ENCODE measurements around the gene PCDHGB6. TPM values are rescaled to one million over a fixed set of nuclear protein-coding genes. Genes with fewer than 3 reads are reported as not detected.

PCDHGB6 gene
- total RNA-seq, 1 experiment from 2014 or later, result 6.0 TPM

DNA sequence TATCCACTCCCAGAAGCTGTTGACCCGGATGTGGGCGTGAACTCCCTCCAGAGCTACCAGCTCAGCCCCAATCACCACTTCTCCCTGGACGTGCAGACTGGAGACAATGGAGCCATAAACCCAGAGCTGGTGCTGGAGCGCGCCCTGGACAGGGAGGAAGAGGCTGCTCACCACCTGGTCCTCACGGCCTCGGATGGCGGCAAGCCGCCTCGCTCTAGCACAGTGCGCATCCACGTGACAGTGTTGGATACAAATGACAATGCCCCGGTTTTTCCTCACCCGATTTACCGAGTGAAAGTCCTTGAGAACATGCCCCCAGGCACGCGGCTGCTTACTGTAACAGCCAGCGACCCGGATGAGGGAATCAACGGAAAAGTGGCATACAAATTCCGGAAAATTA, 14.6 kb upstream of the PCDHGB6 start:
- Mint-ChIP-seq H3K4me1 (0 out of 2 replicates have a peak, but pooled peaks cover 3% of the 10 kb centered on the region), H3K27ac (no peak overlapping the region), H3K4me3 (no peak overlapping the region), H3K27me3 (ENCODE audit: low read depth) (peaks cover 21% of the 10 kb centered on the region), H3K36me3 (peaks cover 76% of the 10 kb centered on the region), H3K9me3 (peaks cover 66% of the 10 kb centered on the region)
- TF ChIP-seq RELA (CRISPR knock-in tag; IDR thresholded peaks at IDR 0.05; ENCODE audit: borderline replicate concordance) (no peak), ZNF263 (CRISPR knock-in tag; IDR thresholded peaks at IDR 0.05; ENCODE audit: low read depth) (no peak), RORB (CRISPR knock-in tag; IDR thresholded peaks at IDR 0.05) (no peak), ZNF423 (CRISPR knock-in tag; IDR thresholded peaks at IDR 0.05) (no peak), ATF1 (CRISPR knock-in tag; IDR thresholded peaks at IDR 0.05) (no peak), JUN (CRISPR knock-in tag; IDR thresholded peaks at IDR 0.05) (no peak), GRHL2 (CRISPR knock-in tag; IDR thresholded peaks at IDR 0.05; ENCODE audit: insufficient replicate concordance, severe bottlenecking) (no peak), JAZF1 (CRISPR knock-in tag; IDR thresholded peaks at IDR 0.05) (no peak), NFYB (CRISPR knock-in tag; conservative IDR thresholded peaks at IDR 0.05; ENCODE audit: low read depth) (no peak), ZNF396 (CRISPR knock-in tag; IDR thresholded peaks at IDR 0.05; ENCODE audit: borderline replicate concordance) (no peak), SMAD3 (CRISPR knock-in tag; IDR thresholded peaks at IDR 0.05; ENCODE audit: borderline replicate concordance) (no peak)
- TF ChIP-seq, protein P1, sequence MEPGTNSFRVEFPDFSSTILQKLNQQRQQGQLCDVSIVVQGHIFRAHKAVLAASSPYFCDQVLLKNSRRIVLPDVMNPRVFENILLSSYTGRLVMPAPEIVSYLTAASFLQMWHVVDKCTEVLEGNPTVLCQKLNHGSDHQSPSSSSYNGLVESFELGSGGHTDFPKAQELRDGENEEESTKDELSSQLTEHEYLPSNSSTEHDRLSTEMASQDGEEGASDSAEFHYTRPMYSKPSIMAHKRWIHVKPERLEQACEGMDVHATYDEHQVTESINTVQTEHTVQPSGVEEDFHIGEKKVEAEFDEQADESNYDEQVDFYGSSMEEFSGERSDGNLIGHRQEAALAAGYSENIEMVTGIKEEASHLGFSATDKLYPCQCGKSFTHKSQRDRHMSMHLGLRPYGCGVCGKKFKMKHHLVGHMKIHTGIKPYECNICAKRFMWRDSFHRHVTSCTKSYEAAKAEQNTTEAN (CRISPR knock-in tag; IDR thresholded peaks at IDR 0.05), result no peak
- TF ChIP-seq, protein P2, sequence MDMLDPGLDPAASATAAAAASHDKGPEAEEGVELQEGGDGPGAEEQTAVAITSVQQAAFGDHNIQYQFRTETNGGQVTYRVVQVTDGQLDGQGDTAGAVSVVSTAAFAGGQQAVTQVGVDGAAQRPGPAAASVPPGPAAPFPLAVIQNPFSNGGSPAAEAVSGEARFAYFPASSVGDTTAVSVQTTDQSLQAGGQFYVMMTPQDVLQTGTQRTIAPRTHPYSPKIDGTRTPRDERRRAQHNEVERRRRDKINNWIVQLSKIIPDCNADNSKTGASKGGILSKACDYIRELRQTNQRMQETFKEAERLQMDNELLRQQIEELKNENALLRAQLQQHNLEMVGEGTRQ (CRISPR knock-in tag; IDR thresholded peaks at IDR 0.05), result no peak
- TF ChIP-seq, protein P3, sequence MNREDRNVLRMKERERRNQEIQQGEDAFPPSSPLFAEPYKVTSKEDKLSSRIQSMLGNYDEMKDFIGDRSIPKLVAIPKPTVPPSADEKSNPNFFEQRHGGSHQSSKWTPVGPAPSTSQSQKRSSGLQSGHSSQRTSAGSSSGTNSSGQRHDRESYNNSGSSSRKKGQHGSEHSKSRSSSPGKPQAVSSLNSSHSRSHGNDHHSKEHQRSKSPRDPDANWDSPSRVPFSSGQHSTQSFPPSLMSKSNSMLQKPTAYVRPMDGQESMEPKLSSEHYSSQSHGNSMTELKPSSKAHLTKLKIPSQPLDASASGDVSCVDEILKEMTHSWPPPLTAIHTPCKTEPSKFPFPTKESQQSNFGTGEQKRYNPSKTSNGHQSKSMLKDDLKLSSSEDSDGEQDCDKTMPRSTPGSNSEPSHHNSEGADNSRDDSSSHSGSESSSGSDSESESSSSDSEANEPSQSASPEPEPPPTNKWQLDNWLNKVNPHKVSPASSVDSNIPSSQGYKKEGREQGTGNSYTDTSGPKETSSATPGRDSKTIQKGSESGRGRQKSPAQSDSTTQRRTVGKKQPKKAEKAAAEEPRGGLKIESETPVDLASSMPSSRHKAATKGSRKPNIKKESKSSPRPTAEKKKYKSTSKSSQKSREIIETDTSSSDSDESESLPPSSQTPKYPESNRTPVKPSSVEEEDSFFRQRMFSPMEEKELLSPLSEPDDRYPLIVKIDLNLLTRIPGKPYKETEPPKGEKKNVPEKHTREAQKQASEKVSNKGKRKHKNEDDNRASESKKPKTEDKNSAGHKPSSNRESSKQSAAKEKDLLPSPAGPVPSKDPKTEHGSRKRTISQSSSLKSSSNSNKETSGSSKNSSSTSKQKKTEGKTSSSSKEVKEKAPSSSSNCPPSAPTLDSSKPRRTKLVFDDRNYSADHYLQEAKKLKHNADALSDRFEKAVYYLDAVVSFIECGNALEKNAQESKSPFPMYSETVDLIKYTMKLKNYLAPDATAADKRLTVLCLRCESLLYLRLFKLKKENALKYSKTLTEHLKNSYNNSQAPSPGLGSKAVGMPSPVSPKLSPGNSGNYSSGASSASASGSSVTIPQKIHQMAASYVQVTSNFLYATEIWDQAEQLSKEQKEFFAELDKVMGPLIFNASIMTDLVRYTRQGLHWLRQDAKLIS (CRISPR knock-in tag; IDR thresholded peaks at IDR 0.05; ENCODE audit: borderline replicate concordance), result no peak
- TF ChIP-seq, protein P4, sequence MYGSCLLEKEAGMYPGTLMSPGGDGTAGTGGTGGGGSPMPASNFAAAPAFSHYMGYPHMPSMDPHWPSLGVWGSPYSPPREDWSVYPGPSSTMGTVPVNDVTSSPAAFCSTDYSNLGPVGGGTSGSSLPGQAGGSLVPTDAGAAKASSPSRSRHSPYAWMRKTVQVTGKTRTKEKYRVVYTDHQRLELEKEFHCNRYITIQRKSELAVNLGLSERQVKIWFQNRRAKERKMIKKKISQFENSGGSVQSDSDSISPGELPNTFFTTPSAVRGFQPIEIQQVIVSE (CRISPR knock-in tag; IDR thresholded peaks at IDR 0.05; ENCODE audit: borderline replicate concordance), result no peak
- TF ChIP-seq, protein P5, sequence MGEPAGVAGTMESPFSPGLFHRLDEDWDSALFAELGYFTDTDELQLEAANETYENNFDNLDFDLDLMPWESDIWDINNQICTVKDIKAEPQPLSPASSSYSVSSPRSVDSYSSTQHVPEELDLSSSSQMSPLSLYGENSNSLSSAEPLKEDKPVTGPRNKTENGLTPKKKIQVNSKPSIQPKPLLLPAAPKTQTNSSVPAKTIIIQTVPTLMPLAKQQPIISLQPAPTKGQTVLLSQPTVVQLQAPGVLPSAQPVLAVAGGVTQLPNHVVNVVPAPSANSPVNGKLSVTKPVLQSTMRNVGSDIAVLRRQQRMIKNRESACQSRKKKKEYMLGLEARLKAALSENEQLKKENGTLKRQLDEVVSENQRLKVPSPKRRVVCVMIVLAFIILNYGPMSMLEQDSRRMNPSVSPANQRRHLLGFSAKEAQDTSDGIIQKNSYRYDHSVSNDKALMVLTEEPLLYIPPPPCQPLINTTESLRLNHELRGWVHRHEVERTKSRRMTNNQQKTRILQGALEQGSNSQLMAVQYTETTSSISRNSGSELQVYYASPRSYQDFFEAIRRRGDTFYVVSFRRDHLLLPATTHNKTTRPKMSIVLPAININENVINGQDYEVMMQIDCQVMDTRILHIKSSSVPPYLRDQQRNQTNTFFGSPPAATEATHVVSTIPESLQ (CRISPR knock-in tag; IDR thresholded peaks at IDR 0.05), result no peak
- TF ChIP-seq, protein P6, sequence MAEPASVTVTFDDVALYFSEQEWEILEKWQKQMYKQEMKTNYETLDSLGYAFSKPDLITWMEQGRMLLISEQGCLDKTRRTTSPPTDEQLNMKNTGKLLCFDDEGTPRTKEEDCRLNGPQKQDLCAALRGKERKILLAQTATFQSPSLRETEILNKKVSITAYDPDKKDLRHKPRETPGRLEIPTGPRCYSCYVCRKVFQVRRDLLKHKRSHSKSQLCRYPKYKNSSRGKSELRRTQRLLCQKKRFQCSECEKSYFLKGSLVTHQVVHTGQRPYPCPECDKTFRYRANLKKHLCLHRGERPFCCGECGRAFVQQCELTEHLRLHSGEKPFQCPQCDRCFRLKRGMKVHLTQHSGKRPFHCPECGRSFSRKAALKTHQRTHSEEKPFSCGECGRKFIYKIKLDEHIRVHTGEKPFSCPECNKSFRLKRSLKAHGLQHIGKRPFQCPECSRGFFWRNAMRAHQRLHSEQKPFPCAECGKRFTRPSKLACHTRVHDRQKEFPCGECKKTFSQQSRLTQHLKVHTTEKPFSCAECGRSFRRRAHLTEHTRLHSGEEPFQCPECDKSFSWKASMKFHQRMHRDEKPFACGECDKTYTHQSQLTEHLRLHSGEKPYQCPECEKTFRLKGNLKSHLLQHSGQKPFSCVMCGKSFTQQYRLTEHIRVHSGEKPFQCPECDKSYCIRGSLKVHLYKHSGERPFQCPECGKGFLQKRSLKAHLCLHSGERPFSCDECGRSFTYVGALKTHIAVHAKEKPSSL (CRISPR knock-in tag; conservative IDR thresholded peaks at IDR 0.05), result no peak
- TF ChIP-seq, protein P7, sequence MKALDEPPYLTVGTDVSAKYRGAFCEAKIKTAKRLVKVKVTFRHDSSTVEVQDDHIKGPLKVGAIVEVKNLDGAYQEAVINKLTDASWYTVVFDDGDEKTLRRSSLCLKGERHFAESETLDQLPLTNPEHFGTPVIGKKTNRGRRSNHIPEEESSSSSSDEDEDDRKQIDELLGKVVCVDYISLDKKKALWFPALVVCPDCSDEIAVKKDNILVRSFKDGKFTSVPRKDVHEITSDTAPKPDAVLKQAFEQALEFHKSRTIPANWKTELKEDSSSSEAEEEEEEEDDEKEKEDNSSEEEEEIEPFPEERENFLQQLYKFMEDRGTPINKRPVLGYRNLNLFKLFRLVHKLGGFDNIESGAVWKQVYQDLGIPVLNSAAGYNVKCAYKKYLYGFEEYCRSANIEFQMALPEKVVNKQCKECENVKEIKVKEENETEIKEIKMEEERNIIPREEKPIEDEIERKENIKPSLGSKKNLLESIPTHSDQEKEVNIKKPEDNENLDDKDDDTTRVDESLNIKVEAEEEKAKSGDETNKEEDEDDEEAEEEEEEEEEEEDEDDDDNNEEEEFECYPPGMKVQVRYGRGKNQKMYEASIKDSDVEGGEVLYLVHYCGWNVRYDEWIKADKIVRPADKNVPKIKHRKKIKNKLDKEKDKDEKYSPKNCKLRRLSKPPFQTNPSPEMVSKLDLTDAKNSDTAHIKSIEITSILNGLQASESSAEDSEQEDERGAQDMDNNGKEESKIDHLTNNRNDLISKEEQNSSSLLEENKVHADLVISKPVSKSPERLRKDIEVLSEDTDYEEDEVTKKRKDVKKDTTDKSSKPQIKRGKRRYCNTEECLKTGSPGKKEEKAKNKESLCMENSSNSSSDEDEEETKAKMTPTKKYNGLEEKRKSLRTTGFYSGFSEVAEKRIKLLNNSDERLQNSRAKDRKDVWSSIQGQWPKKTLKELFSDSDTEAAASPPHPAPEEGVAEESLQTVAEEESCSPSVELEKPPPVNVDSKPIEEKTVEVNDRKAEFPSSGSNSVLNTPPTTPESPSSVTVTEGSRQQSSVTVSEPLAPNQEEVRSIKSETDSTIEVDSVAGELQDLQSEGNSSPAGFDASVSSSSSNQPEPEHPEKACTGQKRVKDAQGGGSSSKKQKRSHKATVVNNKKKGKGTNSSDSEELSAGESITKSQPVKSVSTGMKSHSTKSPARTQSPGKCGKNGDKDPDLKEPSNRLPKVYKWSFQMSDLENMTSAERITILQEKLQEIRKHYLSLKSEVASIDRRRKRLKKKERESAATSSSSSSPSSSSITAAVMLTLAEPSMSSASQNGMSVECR (CRISPR knock-in tag; IDR thresholded peaks at IDR 0.05; ENCODE audit: borderline replicate concordance), result no peak
- TF ChIP-seq, protein P8, sequence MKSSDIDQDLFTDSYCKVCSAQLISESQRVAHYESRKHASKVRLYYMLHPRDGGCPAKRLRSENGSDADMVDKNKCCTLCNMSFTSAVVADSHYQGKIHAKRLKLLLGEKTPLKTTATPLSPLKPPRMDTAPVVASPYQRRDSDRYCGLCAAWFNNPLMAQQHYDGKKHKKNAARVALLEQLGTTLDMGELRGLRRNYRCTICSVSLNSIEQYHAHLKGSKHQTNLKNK (CRISPR knock-in tag; IDR thresholded peaks at IDR 0.05), result no peak
- DNase-seq (ENCODE audit: low spot score) (no peak), ATAC-seq (no peak)
- ChIA-PET POLR2A (no interaction called here), CTCF (interaction anchor here (1.2 to 1.5 kb wide), 3 partner anchors 10 to 238 kb away, joined by 3 to 4 read pairs (median 4); partner anchors contain the start of genes PCDHGA10 and PCDHGA9)

Measured in WTC11 (cell line).